Right lobe of liver (tissue), 6 donors: ENCODE results near the gene LRP10. TPM values are rescaled to one million over a fixed set of nuclear protein-coding genes. Genes with fewer than 3 reads are reported as not detected.

Experiments used
- ATAC-seq, 4 donors: fragments of 200-7000 bp; cut with Tn5 transposase; one replicate each; pipeline ENCODE4 v1.9.1; 2020; ENCODE audit warnings: mild to moderate bottlenecking in 4 of 4, moderate library complexity in 4 of 4
- DNase-seq, 3 donors: peaks; one replicate each; pipeline ENCODE4 v3.0.0-alpha.2; 2020
- H3K27ac ChIP-seq, 3 donors: fragments of 200-600 bp; one replicate each; pipeline ENCODE4 v1.8.0; 2022
- H3K27me3 ChIP-seq, 2 donors: fragments of 200-600 bp; one replicate each; pipeline ENCODE4 v1.8.0; 2022
- H3K36me3 ChIP-seq, 4 donors: fragments of 200-600 bp; sonication (generic) in 1 of 4; one replicate each; pipeline versions ENCODE4 v1.5.1 to v1.8.0; 2017 to 2022; ENCODE audit warnings: control low read depth in 1 of 4
- H3K4me1 ChIP-seq, 4 donors: fragments of 200-600 bp; sonication (generic) in 1 of 4; one replicate each; pipeline versions ENCODE4 v1.5.1 to v1.8.0; 2017 to 2022; ENCODE audit warnings: control low read depth in 1 of 4
- H3K4me3 ChIP-seq, 3 donors: fragments of 200-600 bp; one replicate each; pipeline ENCODE4 v1.8.0; 2022
- H3K9me3 ChIP-seq, 4 donors: fragments of 200-600 bp; sonication (generic) in 1 of 4; one replicate each; pipeline versions ENCODE4 v1.5.1 to v1.8.0; 2017 to 2022; ENCODE audit warnings: control low read depth in 1 of 4
- POLR2A ChIP-seq: fragments of 450-650 bp; IDR thresholded peaks from one replicate; pipeline ENCODE4 v1.6.1; 2017; ENCODE audit warnings: antibody characterized with exemption, mild to moderate bottlenecking
- WGBS: methylation state at CpG from one replicate; pipeline ENCODE4 v1.1.6; 2018; ENCODE audit warnings: low coverage, low lambda C conversion rate; ENCODE audit not compliant: insufficient coverage; ENCODE audit errors: missing lambda C conversion rate; 5-methylcytosine and 5-hydroxymethylcytosine counted together
- intact Hi-C, 2 donors: fragments of 100-400 bp; cut with DNase I; formaldehyde crosslinking; loops; one replicate each; pipeline versions ENCODE4 v1.11.2 to v1.14.1; 2022
- total RNA-seq, 6 experiments: library from RNA; depleted of rRNA in 2 of 6; stranded (reverse); fragments of >200 nt in 2 of 6; fragmentation: NEBNext Ultra II Directional in 3 of 6; extraction: Animal tissue kit (Norgen Biotek cat#: 25700) in 3 of 6; gene quantifications; one replicate each; pipeline versions ENCODE4 v1.1.0 to v1.2.4, GENCODE V29; 2016 to 2023
- TF ChIP-seq, protein P1 (sequence below), 4 donors: fragments of 200-600 bp in 3 of 4; fragments of 450-650 bp in 1 of 4; IDR thresholded peaks; one replicate each; pipeline versions ENCODE4 v1.5.1 to v1.8.0; 2016 to 2022; ENCODE audit warnings: antibody characterized with exemption in 4 of 4, mild to moderate bottlenecking in 2 of 4
- donor health status: DM: no; HTN: yes; CAD: no.
- donor health status: DM: no; HTN: no; CAD: no.
- donor health status: DM: no; HTN: no; CAD: no.
- donor health status: DM: no; HTN: yes; CAD: no.
- donor health status: DM: no; HTN: yes; CAD: no.

Gene LRP10
- total RNA-seq, 6 experiments from 2014 or later, result 31.0 to 54.5 (median 44.6) TPM

DNA sequence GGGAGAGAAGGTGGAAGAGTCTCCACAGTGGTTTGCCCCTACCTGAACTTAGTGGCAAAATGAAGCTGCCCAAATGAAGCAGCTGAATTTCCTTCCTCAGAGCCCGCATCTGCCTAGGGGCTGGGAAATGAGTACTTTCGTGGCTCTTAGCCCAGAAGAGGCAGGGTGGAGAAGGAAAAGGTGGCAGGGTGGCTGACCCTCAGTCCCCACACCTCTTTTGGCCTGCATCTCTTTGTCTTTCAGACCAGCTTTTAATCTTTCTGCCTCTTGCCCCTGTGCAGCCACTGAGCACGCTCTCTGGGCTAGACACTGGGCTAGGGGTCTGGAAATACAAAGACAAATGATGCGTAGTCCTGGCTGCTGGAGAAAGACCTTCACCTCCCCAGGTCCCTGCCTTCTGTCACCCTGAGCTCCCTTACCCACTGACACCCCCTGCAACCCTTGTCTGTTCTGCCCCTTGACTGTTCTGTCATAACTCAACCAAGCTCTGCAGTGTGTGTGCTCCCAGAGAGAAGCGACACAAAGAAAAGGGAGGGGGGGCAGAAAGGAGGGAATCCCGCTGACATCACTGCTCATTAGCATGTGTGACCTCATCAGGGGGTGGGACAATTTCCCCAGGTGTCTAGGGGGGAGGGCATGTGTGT, 11.1 kb downstream of the LRP10 start:
- Histone ChIP-seq H3K9me3 (no peaks in the 10 kb centered on the region), H3K4me3 (no peak overlapping the region), H3K27me3 (no peaks in the 10 kb centered on the region), H3K27ac (no peak overlapping the region), H3K4me1 (no peaks in the 10 kb centered on the region), H3K36me3 (peaks cover 0 to 10% (median 5%) of the 10 kb centered on the region in 4 donors)
- 24% methylated on average over 6 of the region's 6 CpGs for WGBS
- ATAC-seq (peak in 3 of 4 donors; percentile 12 to 63 (median 26)), DNase-seq (no peak)
- no peak for TF ChIP-seq POLR2A
- TF ChIP-seq, protein P1, sequence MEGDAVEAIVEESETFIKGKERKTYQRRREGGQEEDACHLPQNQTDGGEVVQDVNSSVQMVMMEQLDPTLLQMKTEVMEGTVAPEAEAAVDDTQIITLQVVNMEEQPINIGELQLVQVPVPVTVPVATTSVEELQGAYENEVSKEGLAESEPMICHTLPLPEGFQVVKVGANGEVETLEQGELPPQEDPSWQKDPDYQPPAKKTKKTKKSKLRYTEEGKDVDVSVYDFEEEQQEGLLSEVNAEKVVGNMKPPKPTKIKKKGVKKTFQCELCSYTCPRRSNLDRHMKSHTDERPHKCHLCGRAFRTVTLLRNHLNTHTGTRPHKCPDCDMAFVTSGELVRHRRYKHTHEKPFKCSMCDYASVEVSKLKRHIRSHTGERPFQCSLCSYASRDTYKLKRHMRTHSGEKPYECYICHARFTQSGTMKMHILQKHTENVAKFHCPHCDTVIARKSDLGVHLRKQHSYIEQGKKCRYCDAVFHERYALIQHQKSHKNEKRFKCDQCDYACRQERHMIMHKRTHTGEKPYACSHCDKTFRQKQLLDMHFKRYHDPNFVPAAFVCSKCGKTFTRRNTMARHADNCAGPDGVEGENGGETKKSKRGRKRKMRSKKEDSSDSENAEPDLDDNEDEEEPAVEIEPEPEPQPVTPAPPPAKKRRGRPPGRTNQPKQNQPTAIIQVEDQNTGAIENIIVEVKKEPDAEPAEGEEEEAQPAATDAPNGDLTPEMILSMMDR (IDR thresholded peaks at IDR 0.05), result no peak
- intact Hi-C loops, result no loop called here

- Histone ChIP-seq H3K27me3 (no peaks in the 10 kb centered on the region), H3K36me3 (peaks cover 0 to 3% (median under 1%) of the 10 kb centered on the region in 4 donors), H3K27ac (no peak within 1 kb of the TSS), H3K4me1 (no peaks in the 10 kb centered on the region), H3K4me3 (no peak within 1 kb of the TSS), H3K9me3 (no peaks in the 10 kb centered on the region)
- TF ChIP-seq, protein P1 (IDR thresholded peaks at IDR 0.05), result no peak
- TF ChIP-seq POLR2A, result no peak
- 30% methylated on average over 8 of the region's 15 CpGs for WGBS
- DNase-seq (no peak), ATAC-seq (no peak)
- intact Hi-C loops, result no loop called here
Observed at GRCh38 chr14:22883173-22883976, 11.8 kb downstream of the LRP10 start, which contains the start of gene REM2. REM2 (plus strand) TSS chr14:22883222; CDS start chr14:22883288, 66 bp downstream.

DNA sequence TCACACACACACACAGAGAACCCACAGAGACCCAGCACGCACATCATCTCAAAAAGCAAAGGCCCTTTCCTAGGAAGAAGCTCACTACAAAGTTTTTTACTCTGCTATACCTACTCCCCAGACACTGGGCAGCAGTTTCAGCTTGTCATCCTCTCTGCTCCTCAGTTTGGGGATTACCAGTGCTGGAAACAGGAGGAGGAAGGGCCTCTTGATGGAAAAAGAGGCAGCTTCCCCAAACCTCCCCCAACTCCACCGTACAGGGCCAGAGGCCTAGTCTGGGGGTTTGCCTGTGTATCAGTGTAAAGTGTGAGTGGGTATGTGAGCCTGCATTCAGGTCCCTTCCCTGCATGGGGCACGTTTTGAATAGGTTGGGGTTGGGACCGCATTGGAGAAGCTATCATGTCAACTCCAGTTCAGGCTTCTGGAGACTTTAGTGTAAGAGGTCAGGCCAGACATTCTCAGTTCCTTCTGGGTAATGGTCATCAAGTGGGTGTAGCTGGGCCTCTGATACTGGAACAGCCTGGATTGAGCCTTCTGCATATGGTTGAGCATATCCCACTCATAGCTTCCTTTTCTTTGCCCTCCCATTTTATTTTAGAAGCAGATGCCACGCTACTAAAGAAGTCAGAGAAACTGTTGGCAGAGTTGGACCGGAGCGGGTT, 12.7 kb downstream of the LRP10 start:
- no peak for TF ChIP-seq POLR2A
- TF ChIP-seq, protein P1 (IDR thresholded peaks at IDR 0.05), result no peak
- 80% methylated on average over 5 of the region's 7 CpGs for WGBS
- ATAC-seq (no peak), DNase-seq (no peak)
- intact Hi-C loops, result no loop called here
- no peaks in the 10 kb centered on the region for H3K27me3 ChIP-seq
- no peak overlapping the region for H3K27ac ChIP-seq
- no peaks in the 10 kb centered on the region for H3K36me3 ChIP-seq
- no peaks in the 10 kb centered on the region for H3K4me1 ChIP-seq
- no peaks in the 10 kb centered on the region for H3K9me3 ChIP-seq
- no peak overlapping the region for H3K4me3 ChIP-seq

- no peak for ATAC-seq
- no peaks in the 10 kb centered on the region for H3K4me1 ChIP-seq
- no peaks in the 10 kb centered on the region for H3K36me3 ChIP-seq
- no peaks in the 10 kb centered on the region for H3K27me3 ChIP-seq
- H3K4me3 ChIP-seq, result no peak overlapping the region
- no peak overlapping the region for H3K27ac ChIP-seq
- DNase-seq, result no peak
- WGBS, result 77% methylated on average over 5 of the region's 11 CpGs
- H3K9me3 ChIP-seq, result no peaks in the 10 kb centered on the region
- TF ChIP-seq POLR2A, result no peak
- intact Hi-C loops, result no loop called here
Observed at GRCh38 chr14:22884738-22885523, 13.4 kb downstream of the LRP10 start.
